ENCODE results near the gene NT5E.

The NT5E gene

GRCh38 chr6:85422996-85423395 lies 26.9 kb upstream of the NT5E start:
- no peak for DNase-seq

DNA sequence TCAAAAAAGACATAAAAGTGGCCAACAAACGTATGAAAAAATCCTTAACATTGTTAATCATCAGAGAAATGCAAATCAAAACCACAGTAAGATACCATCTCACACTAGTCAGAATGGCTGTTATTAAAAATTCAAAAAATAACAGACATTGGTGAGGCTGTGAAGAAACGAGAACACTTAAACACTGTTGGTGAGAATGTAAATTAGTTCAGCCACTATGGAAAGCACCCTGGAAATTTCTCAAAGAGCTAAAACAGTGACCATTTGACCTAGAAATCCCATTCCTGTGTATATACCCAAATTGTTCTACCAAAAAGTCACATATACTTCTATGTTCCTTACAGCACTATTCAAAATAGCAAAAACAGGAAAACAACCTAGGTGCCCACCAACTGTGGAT lies 24.9 kb upstream of the NT5E start:
- DNase-seq: no peak

- DNase-seq: no peak
These were observed 23.9 kb upstream of the NT5E start for GRCh38 chr6:85425997-85426396.

DNA sequence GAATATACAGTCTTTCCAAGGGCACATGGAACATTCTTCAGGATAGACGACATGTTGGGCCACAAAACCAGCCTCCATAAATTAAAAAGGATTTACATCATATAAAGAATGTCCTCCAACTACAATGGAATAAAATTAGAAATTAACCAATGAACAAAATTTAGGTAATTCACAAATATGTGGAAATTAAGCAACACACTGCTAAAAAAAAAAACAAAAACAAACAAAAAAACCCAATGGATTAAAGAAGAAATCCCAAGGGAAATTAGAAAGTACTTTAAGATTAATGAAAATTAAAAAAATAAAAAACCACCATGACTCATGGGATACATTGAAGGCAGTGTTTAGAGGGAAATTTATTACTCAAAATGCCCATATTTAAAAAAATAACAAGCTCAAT lies 21.4 kb upstream of the NT5E start:
- no peak for DNase-seq

- no peak for DNase-seq
These were observed 20.5 kb upstream of the NT5E start for GRCh38 chr6:85429346-85429745.

GRCh38 chr6:85431271-85431670 lies 18.6 kb upstream of the NT5E start:
- DNase-seq: no peak

DNA sequence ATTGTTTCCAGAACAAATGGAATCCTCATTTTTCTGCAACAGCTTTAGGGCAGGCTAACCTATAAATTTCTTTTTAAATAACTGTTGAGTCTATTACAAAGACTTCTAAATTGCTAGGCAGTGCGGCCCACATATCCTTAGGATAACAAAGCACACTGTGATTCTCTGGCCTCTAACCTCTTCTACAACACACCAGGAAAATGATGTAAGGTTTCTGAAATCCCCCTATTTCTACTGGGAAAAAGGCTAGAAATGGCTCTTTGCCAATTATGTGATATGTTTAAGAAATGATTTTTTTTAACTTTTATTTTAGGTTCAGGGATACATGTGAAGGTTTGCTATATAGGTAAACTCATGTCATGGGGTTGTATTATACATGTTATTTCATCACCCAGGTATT lies 17.3 kb upstream of the NT5E start:
- no peak for DNase-seq

DNA sequence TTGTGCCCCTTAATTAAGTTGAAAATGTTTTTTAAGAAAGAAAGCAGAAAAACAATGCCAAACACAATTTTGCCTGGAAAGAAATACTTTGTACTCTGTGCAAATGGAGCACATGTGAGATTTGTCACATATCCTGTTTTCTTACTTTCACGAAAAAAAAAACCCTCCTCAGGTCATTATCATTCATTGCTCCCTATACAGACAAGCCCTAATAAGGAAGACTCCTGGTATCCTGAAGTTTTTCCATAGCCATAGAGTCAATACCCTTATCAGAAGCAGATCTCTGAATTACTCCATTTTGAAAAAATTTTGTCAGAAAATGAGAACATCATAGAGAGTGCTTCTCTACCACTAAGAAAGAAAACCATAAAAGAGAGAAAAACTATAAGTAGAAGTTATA lies 14.0 kb upstream of the NT5E start:
- DNase-seq: no peak

GRCh38 chr6:85436411-85436810 lies 13.5 kb upstream of the NT5E start:
- no peak for DNase-seq

DNA sequence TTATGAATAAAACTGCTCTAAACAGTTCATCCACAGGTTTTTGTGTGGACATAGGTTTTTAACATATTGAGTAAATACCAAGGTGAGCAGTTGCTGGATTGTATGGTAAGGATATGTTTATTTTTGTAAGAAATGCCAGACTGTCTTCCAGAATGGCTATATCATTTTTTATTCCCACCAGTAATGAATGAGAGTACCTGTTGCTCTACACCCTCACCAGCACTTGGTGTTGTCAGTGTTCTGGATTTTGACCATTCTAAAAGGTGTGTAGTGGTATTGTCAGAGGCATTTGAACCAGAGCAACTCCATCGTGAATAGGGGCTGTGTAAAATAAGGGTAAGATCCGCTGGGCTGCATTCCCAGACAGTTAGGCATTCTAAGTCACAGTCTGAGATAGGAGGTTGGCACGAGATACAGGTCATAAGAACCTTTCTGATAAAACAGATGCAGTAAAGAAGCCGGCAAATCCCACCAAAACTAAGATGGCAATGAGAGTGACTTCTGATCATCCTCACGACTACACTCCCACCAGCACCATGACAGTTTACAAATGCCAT lies 12.9 kb upstream of the NT5E start:
- no peak for DNase-seq

DNA sequence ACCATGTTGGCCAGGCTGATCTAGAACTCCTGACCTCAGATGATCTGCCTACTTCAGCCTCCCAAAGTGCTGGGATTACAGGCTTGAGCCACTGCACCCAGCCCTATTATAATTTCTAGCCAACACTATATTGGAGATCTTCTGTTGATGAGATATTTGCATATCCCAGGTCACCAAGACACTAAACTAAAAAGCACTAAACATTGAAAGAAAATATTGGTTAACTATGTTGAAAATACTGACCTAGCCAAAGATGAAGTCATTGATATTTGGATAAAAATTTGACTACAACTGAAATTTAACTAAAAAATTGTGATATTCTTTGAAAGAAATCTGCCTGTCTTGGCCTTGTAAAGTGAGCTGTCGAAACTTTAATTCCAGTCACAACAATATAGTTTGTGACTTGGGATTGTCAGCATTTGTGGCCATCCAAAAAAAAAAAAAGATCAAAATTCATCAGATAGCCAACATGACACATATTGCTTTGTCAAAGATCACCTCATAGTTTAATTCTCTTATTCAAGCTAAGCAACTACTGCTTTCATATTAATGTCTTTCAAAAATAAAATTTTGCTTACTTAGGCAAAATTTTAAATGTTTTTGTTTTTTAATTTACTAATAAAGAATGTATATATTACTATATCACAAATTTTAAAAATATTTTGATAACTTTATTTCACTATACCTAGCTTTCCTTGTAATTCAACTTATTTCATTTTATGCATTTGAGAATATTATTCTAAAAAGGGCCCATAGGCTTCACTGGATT lies 6.3 kb upstream of the NT5E start:
- DNase-seq: no peak

- peak; percentile 10 for DNase-seq
These were observed 480 bp upstream of the NT5E start for GRCh38 chr6:85449388-85449817.

GRCh38 chr6:85451565-85452306 lies 1.9 kb downstream of the NT5E start:
- no peak for DNase-seq

DNA sequence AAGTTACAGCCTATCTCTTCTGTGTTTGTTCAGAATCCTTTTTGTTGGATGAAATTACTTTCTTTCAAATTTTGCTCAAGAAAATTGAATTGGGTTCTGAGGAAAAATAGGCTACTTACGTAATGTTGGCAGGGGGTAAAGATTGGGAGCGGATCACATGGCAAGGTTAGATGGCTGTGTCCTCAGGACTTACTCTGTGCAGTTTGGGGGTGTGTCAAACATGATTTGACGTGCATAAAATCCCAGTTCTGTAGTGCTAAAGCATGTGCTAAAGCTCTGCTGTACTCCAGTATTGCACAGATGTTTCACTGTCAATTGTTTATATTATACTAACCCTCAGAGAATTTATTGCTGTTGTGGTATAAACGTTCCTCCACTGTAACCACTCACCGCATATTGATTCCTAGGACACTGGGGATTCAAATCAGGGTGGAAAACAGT lies 2.6 kb downstream of the NT5E start:
- DNase-seq: no peak

DNA sequence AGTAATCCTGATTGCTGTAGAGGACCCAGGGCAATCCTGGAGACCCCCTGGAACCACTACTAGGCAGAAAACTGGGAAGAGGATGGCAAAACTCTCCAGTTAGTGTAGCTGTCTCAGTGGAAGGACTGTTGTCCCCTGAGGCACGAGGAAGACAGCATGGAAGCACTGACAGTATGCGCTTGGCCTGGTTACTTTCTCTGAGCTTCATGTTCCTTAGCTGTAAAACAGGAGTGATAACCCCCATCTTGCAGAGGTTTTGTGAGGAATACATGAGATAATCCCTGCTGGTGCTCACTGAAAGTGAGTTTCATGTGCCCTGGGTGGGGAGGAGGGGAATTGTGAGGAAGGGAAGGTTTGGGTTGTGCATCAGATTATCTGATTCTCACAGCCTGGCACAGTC lies 3.2 kb downstream of the NT5E start:
- DNase-seq: no peak

- DNase-seq: no peak
These were observed 3.6 kb downstream of the NT5E start for GRCh38 chr6:85453490-85453889.

- no peak for DNase-seq
These were observed 5.7 kb downstream of the NT5E start for GRCh38 chr6:85455471-85456026.

DNA sequence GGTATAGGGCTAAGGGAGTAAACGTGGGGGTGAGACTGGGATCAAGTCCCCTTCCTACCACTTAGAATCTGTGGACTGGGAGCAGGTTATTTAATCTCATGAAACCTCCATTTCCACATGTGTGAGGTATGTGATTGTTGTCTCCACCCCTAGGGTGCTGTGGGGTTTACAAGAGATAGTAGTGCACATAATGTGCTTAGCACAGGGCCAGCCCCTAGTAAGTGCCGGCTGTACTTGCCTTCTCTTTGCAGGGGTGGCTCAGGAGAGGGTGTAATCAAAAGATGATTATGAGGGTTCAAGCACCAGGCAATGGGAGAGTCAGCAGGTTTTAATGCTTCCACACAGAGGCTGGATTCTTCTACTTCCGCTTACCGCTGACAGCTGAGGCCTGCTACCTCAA lies 6.9 kb downstream of the NT5E start:
- no peak for DNase-seq

GRCh38 chr6:85458184-85458583 lies 8.3 kb downstream of the NT5E start:
- no peak for DNase-seq

GRCh38 chr6:85458782-85459181 lies 8.9 kb downstream of the NT5E start:
- DNase-seq: no peak

- DNase-seq: no peak
These were observed 9.5 kb downstream of the NT5E start for GRCh38 chr6:85459224-85459901.

GRCh38 chr6:85460154-85460920 lies 10.5 kb downstream of the NT5E start:
- no peak for DNase-seq

Measured in suppressor macrophage treated with lipopolysaccharide for 4 hours (primary cell).